H9 (cell line): ENCODE measurements around the gene FOXF1. TPM values are rescaled to one million over a fixed set of nuclear protein-coding genes. Genes with fewer than 3 reads are reported as not detected.

Source experiments
- DNase-seq: peaks from one replicate; pipeline ENCODE4 v3.0.0-alpha.2; 2017
- H2AFZ ChIP-seq: one replicate; pipeline ENCODE4 v1.6.1; 2013; ENCODE audit warnings: mild to moderate bottlenecking, low read length, control low read depth, moderate library complexity
- H2AK5ac ChIP-seq: 2 replicates; pipeline ENCODE4 v1.6.1; 2013; ENCODE audit warnings: low read length, control low read depth, mixed read lengths; ENCODE audit not compliant: insufficient read length
- H2BK120ac ChIP-seq: one replicate; pipeline ENCODE4 v1.6.1; 2013; ENCODE audit warnings: low read depth, mild to moderate bottlenecking, low read length, control low read depth, inconsistent platforms; ENCODE audit not compliant: poor library complexity, severe bottlenecking
- H2BK12ac ChIP-seq: 2 replicates; pipeline ENCODE4 v1.6.1; 2013; ENCODE audit warnings: low read length, control low read depth, mixed read lengths, low read depth; ENCODE audit not compliant: insufficient read length
- H2BK15ac ChIP-seq: 2 replicates; pipeline ENCODE4 v1.6.1; 2013; ENCODE audit warnings: low read depth, low read length, control low read depth
- H2BK20ac ChIP-seq: one replicate; pipeline ENCODE4 v1.6.1; 2013; ENCODE audit warnings: low read depth, mild to moderate bottlenecking, low read length, control low read depth, inconsistent platforms; ENCODE audit not compliant: poor library complexity, severe bottlenecking
- H2BK5ac ChIP-seq: 2 replicates; pipeline ENCODE4 v1.6.1; 2013; ENCODE audit warnings: low read length, control low read depth, mixed read lengths; ENCODE audit not compliant: insufficient read length
- H3K14ac ChIP-seq: 2 replicates; pipeline ENCODE4 v1.6.1; 2013; ENCODE audit warnings: low read length, control low read depth; ENCODE audit not compliant: insufficient read depth
- H3K18ac ChIP-seq: 2 replicates; pipeline ENCODE4 v1.6.1; 2013; ENCODE audit warnings: low read depth, mild to moderate bottlenecking, mixed read lengths, low read length, control low read depth; ENCODE audit not compliant: insufficient read length
- H3K23ac ChIP-seq: 2 replicates; pipeline ENCODE4 v1.6.1; 2013; ENCODE audit warnings: low read length, control low read depth, mixed read lengths, low read depth; ENCODE audit not compliant: insufficient read length
- H3K23me2 ChIP-seq: 2 replicates; pipeline ENCODE4 v1.6.1; 2013; ENCODE audit warnings: low read depth, mild to moderate bottlenecking, mixed read lengths, low read length, control low read depth; ENCODE audit not compliant: insufficient read length, poor library complexity, severe bottlenecking
- H3K27ac ChIP-seq: 2 replicates; pipeline ENCODE4 v1.5.1; 2013; ENCODE audit warnings: low read length, control low read depth, mixed read lengths, low read depth; ENCODE audit not compliant: insufficient read length
- H3K27me3 ChIP-seq: 2 replicates; pipeline ENCODE4 v1.6.1; 2013; ENCODE audit warnings: low read length, control low read depth, inconsistent platforms; ENCODE audit not compliant: insufficient read depth
- H3K4ac ChIP-seq: 2 replicates; pipeline ENCODE4 v1.6.1; 2013; ENCODE audit warnings: low read depth, mild to moderate bottlenecking, control low read depth, inconsistent platforms, low read length, moderate library complexity
- H3K4me1 ChIP-seq: 2 replicates; pipeline ENCODE4 v1.6.1; 2013; ENCODE audit warnings: low read length, control low read depth, inconsistent platforms; ENCODE audit not compliant: insufficient read depth
- H3K4me2 ChIP-seq: 2 replicates; pipeline ENCODE4 v1.6.1; 2013; ENCODE audit warnings: low read length, control low read depth, mixed read lengths; ENCODE audit not compliant: insufficient read length, insufficient read depth
- H3K56ac ChIP-seq: 2 replicates; pipeline ENCODE4 v1.6.1; 2013; ENCODE audit warnings: low read depth, mild to moderate bottlenecking, mixed read lengths, low read length, control low read depth; ENCODE audit not compliant: insufficient read length
- H3K79me1 ChIP-seq: 2 replicates; pipeline ENCODE4 v1.6.1; 2013; ENCODE audit warnings: low read depth, mild to moderate bottlenecking, moderate library complexity, low read length, control low read depth, inconsistent platforms; ENCODE audit not compliant: insufficient read depth, poor library complexity, severe bottlenecking
- H3K79me2 ChIP-seq: 2 replicates; pipeline ENCODE4 v1.6.1; 2013; ENCODE audit warnings: low read length, control low read depth, inconsistent platforms; ENCODE audit not compliant: insufficient read depth
- H3K9ac ChIP-seq: 2 replicates; pipeline ENCODE4 v1.6.1; 2013; ENCODE audit warnings: low read length, control low read depth, mixed read lengths; ENCODE audit not compliant: insufficient read length; ENCODE audit errors: extremely low read depth
- H3K9me3 ChIP-seq: one replicate; pipeline ENCODE4 v1.6.1; 2013; ENCODE audit warnings: low read depth, low read length, inconsistent platforms; ENCODE audit not compliant: control insufficient read depth
- H3T11ph ChIP-seq: one replicate; pipeline ENCODE4 v1.6.1; 2013; ENCODE audit warnings: mild to moderate bottlenecking, low read length, control low read depth, inconsistent platforms
- H4K20me1 ChIP-seq: one replicate; pipeline ENCODE4 v1.6.1; 2013; ENCODE audit not compliant: control insufficient read depth, insufficient read length, insufficient read depth
- H4K5ac ChIP-seq: 2 replicates; pipeline ENCODE4 v1.6.1; 2013; ENCODE audit warnings: low read depth, mild to moderate bottlenecking, mixed read lengths, low read length, control low read depth; ENCODE audit not compliant: insufficient read length
- H4K8ac ChIP-seq: replicated peaks from 2 replicates; pipeline ENCODE4 v1.6.1; 2013; ENCODE audit warnings: low read length, control low read depth, mixed read lengths, low read depth; ENCODE audit not compliant: insufficient read length
- H4K91ac ChIP-seq: 2 replicates; pipeline ENCODE4 v1.6.1; 2013; ENCODE audit warnings: low read depth, mild to moderate bottlenecking, moderate library complexity, mixed read lengths, low read length, control low read depth; ENCODE audit not compliant: insufficient read length
- H3K27ac Mint-ChIP-seq, 3 experiments: 2 replicates in 2 of 3; 3 replicates in 1 of 3; pipeline ENCODE4 v1.8.0; 2020 to 2021; ENCODE audit warnings: mixed read lengths in 3 of 3, mild to moderate bottlenecking in 1 of 3, moderate library complexity in 1 of 3
- H3K27me3 Mint-ChIP-seq: 2 replicates; pipeline ENCODE4 v1.8.0; 2021; ENCODE audit warnings: low read depth, mild to moderate bottlenecking, moderate library complexity, mixed read lengths
- H3K36me3 Mint-ChIP-seq, 3 experiments: 2 replicates in 2 of 3; 3 replicates in 1 of 3; pipeline ENCODE4 v1.8.0; 2020 to 2021; ENCODE audit warnings: low read depth in 3 of 3, mixed read lengths in 3 of 3; ENCODE audit not compliant: insufficient read depth in 1 of 3
- H3K4me1 Mint-ChIP-seq, 2 experiments: 2 replicates each; pipeline ENCODE4 v1.8.0; 2020; ENCODE audit warnings: mixed read lengths in 2 of 2
- H3K4me3 Mint-ChIP-seq, 2 experiments: 2 replicates in 1 of 2; 3 replicates in 1 of 2; pipeline ENCODE4 v1.8.0; 2020 to 2021; ENCODE audit warnings: mild to moderate bottlenecking in 2 of 2, mixed read lengths in 2 of 2, moderate library complexity in 1 of 2
- H3K9me3 Mint-ChIP-seq, 2 experiments: 2 replicates in 1 of 2; 3 replicates in 1 of 2; pipeline ENCODE4 v1.8.0; 2020; ENCODE audit warnings: mild to moderate bottlenecking in 2 of 2, mixed read lengths in 2 of 2, moderate library complexity in 1 of 2
- WGBS: extraction: QIAGEN DNeasy Blood & Tissue Kit; methylation state at CpG from one replicate; pipeline ENCODE4 v1.1.7; 2013; ENCODE audit warnings: missing lambda C conversion rate, low lambda C conversion rate, mixed read lengths; ENCODE audit not compliant: insufficient read length; ENCODE audit errors: extremely low coverage; 5-methylcytosine and 5-hydroxymethylcytosine counted together
- total RNA-seq: library from RNA; stranded (reverse); gene quantifications from 2 replicates; pipeline ENCODE4 v1.2.1, GENCODE V29; 2021
- TF ChIP-seq, protein P1 (sequence below): fragments of 200-600 bp; sonication (generic); conservative IDR thresholded peaks from 3 replicates; pipeline ENCODE4 v1.8.0; 2021; ENCODE audit warnings: antibody characterized with exemption, mild to moderate bottlenecking

FOXF1 gene
- total RNA-seq, 1 experiment from 2014 or later: not detected

DNA sequence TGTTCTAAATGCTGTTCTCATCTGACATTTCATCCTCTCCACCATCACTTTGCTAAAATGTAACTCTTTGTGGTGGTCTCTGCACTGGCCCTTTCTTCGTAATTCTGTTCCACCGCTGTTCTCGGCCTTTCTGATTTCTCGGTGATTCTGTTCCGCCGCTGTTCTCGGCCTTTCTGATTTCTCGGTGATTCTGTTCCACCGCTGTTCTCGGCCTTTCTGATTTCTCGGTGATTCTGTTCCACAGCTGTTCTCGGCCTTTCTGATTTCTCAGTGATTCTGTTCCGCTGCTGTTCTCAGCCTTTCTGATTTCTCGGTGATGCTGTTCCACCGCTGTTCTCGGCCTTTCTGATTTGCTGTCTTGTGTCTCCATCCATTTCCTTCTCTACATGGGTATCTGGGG, 12.3 kb downstream of the FOXF1 start:
- H3K4me1 Mint-ChIP-seq: peaks cover 2 to 4% of the 10 kb centered on the region in 2 experiments; a peak in 3 of 4 replicates
- Histone ChIP-seq H4K8ac (no peak overlapping the region), H3K23ac (no peak overlapping the region), H3T11ph (no peak overlapping the region), H3K27ac (no peak overlapping the region), H2BK120ac (no peak overlapping the region), H2AFZ (no peak overlapping the region), H2BK12ac (no peak overlapping the region), H3K23me2 (no peaks in the 10 kb centered on the region), H3K79me2 (no peaks in the 10 kb centered on the region), H3K9me3 (no peaks in the 10 kb centered on the region), H4K20me1 (no peaks in the 10 kb centered on the region), H3K9ac (no peak overlapping the region), H3K18ac (no peak overlapping the region), H4K91ac (no peak overlapping the region), H3K4ac (no peak overlapping the region), H3K4me2 (no peak overlapping the region), H4K5ac (no peak overlapping the region), H3K56ac (no peak overlapping the region), H3K27me3 (peaks cover 9% of the 10 kb centered on the region; the same call in 1 of the 2 replicates), H3K79me1 (no peaks in the 10 kb centered on the region), H2AK5ac (no peak overlapping the region), H2BK5ac (no peak overlapping the region), H3K14ac (no peak overlapping the region), H3K4me1 (no peaks in the 10 kb centered on the region), H2BK15ac (no peak overlapping the region), H2BK20ac (no peak overlapping the region)
- H3K27ac Mint-ChIP-seq: 0 out of 7 replicates have a peak overlapping the region, but pooled peaks of 1 of the 3 experiments have one; percentile 18
- peaks cover 0 to 4% of the 10 kb centered on the region in 2 experiments; a peak in 2 of 5 replicates for H3K9me3 Mint-ChIP-seq
- H3K4me3 Mint-ChIP-seq: no peak overlapping the region
- no peak for DNase-seq
- peaks cover 0 to 4% (median 0%) of the 10 kb centered on the region in 3 experiments; a peak in 1 of 7 replicates for H3K36me3 Mint-ChIP-seq
- WGBS: no CpG with 5 or more reads among the region's 16 CpGs
- TF ChIP-seq, protein P1, sequence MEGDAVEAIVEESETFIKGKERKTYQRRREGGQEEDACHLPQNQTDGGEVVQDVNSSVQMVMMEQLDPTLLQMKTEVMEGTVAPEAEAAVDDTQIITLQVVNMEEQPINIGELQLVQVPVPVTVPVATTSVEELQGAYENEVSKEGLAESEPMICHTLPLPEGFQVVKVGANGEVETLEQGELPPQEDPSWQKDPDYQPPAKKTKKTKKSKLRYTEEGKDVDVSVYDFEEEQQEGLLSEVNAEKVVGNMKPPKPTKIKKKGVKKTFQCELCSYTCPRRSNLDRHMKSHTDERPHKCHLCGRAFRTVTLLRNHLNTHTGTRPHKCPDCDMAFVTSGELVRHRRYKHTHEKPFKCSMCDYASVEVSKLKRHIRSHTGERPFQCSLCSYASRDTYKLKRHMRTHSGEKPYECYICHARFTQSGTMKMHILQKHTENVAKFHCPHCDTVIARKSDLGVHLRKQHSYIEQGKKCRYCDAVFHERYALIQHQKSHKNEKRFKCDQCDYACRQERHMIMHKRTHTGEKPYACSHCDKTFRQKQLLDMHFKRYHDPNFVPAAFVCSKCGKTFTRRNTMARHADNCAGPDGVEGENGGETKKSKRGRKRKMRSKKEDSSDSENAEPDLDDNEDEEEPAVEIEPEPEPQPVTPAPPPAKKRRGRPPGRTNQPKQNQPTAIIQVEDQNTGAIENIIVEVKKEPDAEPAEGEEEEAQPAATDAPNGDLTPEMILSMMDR: no peak
- H3K27me3 Mint-ChIP-seq: peaks cover 61% of the 10 kb centered on the region
